NT2/D1 (cell line): ENCODE measurements around the gene ARFGEF3.

ENCODE experiments used
- DNase-seq: peaks from one replicate; pipeline ENCODE4 v3.0.0-alpha.2; 2011; ENCODE audit warnings: low read depth, low spot score
- H3K27me3 ChIP-seq: 2 replicates; pipeline ENCODE4 v1.6.0; 2011; ENCODE audit warnings: mild to moderate bottlenecking; ENCODE audit not compliant: insufficient read length, insufficient read depth
- H3K36me3 ChIP-seq: 2 replicates; pipeline ENCODE4 v1.6.1; 2011; ENCODE audit warnings: mild to moderate bottlenecking, low read length, mixed read lengths; ENCODE audit not compliant: insufficient read depth, insufficient read length
- H3K4me1 ChIP-seq: 2 replicates; pipeline ENCODE4 v1.5.1; 2011; ENCODE audit not compliant: insufficient read depth, insufficient read length
- H3K4me3 ChIP-seq: 2 replicates; pipeline ENCODE4 v1.5.1; 2011; ENCODE audit warnings: low read depth; ENCODE audit not compliant: insufficient read length
- H3K9ac ChIP-seq: 2 replicates; pipeline ENCODE4 v1.6.0; 2011; ENCODE audit warnings: low read depth; ENCODE audit not compliant: insufficient read length
- H3K9me3 ChIP-seq: 2 replicates; pipeline ENCODE4 v1.5.1; 2011; ENCODE audit warnings: mild to moderate bottlenecking, low read length; ENCODE audit not compliant: insufficient read depth
- SUZ12 ChIP-seq: IDR thresholded peaks from 2 replicates; pipeline ENCODE4 v1.6.1; 2011; ENCODE audit not compliant: insufficient read length, insufficient read depth; ENCODE audit errors: extremely low read depth
- YY1 ChIP-seq: IDR thresholded peaks from 2 replicates; pipeline ENCODE4 v1.6.1; 2011; ENCODE audit not compliant: insufficient read length, insufficient read depth
- ZNF274 ChIP-seq: IDR thresholded peaks from 2 replicates; pipeline ENCODE4 v1.6.1; 2011; ENCODE audit warnings: mild to moderate bottlenecking, low read depth, low read length

Gene ARFGEF3

DNA sequence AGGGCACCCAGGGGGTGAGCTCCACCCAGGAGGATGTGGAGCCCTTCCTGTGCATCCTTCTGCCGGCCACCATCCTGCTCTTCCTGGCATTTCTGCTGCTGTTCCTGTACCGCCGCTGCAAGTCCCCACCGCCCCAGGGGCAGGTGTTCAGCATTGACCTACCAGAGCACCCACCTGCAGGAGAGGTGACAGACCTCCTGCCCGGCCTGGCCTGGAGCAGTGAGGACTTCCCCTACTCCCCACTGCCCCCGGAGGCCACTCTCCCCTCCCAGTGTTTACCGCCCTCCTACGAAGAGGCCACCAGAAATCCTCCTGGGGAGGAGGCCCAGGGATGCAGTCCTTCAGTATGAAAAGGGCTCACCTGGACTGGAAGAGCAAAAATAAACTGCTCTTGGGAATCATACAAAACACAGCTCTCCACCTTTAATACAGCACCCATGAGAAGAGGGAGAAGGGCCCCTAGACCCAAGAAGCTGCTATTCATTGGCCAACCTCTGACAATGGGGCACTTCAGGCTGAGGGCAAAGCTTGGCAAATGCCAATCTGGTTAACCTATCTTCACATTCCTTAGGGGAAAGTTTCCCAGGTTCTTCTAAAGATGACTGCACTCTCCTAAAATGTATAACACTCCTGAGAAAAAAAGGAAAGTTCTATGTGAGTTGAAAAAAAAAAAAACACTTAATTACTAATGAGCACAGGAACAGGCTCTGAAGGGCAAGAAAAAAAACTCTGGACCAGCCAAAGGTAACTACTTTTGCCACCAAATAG, 220.9 kb downstream of the ARFGEF3 start:
- DNase-seq = no peak
- H3K27me3 ChIP-seq = no peaks in the 10 kb centered on the region
- no peaks in the 10 kb centered on the region for H3K4me1 ChIP-seq
- H3K9me3 ChIP-seq = no peaks in the 10 kb centered on the region
- H3K36me3 ChIP-seq = no peaks in the 10 kb centered on the region
- H3K9ac ChIP-seq = no peak overlapping the region
- no peak for TF ChIP-seq SUZ12
- H3K4me3 ChIP-seq = no peak overlapping the region

DNA sequence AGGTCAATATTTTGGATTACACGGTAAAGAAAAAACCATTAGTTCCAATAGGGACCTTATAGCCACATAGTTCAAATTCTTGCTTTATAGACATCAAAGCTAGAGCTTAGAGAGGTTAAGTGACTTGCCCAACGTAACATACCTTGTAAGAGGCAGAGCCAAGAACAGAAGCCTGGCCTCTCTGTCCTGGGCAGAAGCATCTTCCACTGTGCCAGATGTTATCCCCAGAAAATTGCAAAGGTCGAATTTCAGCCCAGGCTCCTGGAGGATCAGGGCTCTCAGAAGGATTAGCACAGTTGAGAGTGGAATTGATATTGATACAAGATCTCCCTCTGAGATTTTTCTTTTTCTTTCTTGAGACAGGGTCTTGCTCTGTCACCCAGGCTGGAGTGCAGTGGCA, 222.0 kb downstream of the ARFGEF3 start:
- TF ChIP-seq ZNF274 = no peak
- TF ChIP-seq SUZ12 = no peak
- TF ChIP-seq YY1 = no peak
- no peak for DNase-seq
- Histone ChIP-seq H3K9me3 (no peaks in the 10 kb centered on the region), H3K4me3 (no peak overlapping the region), H3K27me3 (no peaks in the 10 kb centered on the region), H3K36me3 (no peaks in the 10 kb centered on the region), H3K4me1 (no peaks in the 10 kb centered on the region), H3K9ac (no peak overlapping the region)

DNA sequence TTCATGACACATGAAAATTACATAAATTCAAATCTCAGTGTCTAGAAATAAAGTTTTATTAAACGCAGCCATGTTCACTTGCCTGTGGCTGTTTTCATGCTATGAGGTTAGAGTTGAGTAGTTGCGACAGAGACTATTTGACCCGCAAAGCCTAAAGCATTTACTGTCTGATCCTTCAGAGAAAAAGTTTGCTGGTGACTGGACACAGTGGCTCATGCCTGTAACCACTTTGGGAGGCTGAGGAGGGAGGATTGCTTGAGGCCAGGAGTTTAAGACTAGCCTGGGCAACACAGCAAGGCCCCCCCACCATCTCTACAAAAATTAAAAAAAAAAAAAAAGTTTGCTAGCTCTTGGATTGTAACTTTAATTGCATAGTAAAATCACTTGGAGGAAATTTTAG, 225.2 kb downstream of the ARFGEF3 start:
- TF ChIP-seq ZNF274 = no peak
- no peak for TF ChIP-seq SUZ12
- TF ChIP-seq YY1 = no peak
- H3K4me3 ChIP-seq = no peak overlapping the region
- H3K9ac ChIP-seq = no peak overlapping the region
- H3K9me3 ChIP-seq = no peaks in the 10 kb centered on the region
- no peak for DNase-seq
- H3K4me1 ChIP-seq = no peaks in the 10 kb centered on the region
- no peaks in the 10 kb centered on the region for H3K27me3 ChIP-seq
- no peaks in the 10 kb centered on the region for H3K36me3 ChIP-seq

DNA sequence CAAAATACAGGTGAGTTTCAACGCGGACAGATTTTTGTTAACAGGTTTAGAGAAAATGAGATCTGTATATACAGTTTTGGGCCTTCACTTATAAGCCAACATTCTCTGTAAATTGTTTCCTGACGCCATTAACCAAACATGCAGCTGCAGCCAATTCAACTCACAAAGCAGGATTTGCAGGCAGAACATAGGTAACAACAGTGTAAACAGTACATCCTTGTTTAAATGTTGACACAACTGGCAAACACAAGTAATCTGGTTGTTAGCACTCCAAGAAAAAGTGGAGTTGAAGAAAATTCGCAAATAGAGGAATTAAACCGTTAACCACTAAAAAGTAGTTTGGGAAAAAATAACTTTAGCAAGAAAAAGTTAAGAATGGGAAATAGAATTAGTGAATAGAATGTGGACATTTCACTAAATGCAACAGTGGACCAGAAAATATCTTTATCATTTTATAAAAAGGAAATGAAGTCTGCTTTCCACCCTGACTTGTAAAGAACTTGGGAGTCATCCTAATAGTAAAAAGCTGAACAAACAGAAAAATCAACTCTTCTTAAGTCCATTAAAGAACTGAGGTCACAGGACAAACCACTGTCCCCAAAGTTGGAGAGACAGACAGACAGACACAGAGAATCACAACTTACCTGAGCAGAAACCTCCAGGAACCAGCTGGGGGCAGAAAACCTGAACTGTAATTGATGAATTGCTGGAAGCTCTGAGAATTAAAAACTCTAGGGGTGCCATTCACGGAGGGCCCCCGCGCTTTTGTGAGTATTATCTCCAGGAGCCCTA, 226.0 kb downstream of the ARFGEF3 start:
- no peak overlapping the region for H3K9ac ChIP-seq

DNA sequence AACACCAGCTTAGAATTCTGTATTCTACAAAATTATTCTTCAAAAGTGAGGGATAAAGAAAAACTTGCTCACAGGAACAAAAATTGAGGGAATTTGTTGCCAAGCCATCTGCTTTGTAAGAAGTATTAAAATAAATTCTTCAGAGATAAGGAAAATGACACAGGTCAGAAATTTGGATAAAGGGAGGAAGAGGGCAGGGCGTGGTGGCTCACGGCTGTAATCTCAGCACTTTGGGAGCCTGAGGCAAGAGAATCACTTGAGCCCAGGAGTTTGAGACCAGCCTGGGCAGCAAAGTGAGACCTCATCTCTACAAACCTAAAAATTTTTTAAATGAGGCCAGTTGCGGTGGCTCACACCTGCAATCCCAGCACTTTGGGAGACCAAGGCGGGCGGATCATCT, 227.8 kb downstream of the ARFGEF3 start:
- no peaks in the 10 kb centered on the region for H3K27me3 ChIP-seq
- no peaks in the 10 kb centered on the region for H3K36me3 ChIP-seq
- H3K4me1 ChIP-seq = no peaks in the 10 kb centered on the region
- no peak for DNase-seq
- no peak overlapping the region for H3K4me3 ChIP-seq
- TF ChIP-seq YY1 (no peak), SUZ12 (no peak), ZNF274 (no peak)
- no peaks in the 10 kb centered on the region for H3K9me3 ChIP-seq
- H3K9ac ChIP-seq = no peak overlapping the region

More for the DNA sequence above, 226.0 kb downstream of the ARFGEF3 start:
- no peaks in the 10 kb centered on the region for H3K9me3 ChIP-seq
- no peaks in the 10 kb centered on the region for H3K4me1 ChIP-seq
- no peaks in the 10 kb centered on the region for H3K27me3 ChIP-seq
- TF ChIP-seq ZNF274 (no peak), SUZ12 (no peak), YY1 (no peak)
- DNase-seq = no peak
- no peaks in the 10 kb centered on the region for H3K36me3 ChIP-seq
- no peak overlapping the region for H3K4me3 ChIP-seq
